ENCODE data around the gene CPOX.

The CPOX gene

DNA sequence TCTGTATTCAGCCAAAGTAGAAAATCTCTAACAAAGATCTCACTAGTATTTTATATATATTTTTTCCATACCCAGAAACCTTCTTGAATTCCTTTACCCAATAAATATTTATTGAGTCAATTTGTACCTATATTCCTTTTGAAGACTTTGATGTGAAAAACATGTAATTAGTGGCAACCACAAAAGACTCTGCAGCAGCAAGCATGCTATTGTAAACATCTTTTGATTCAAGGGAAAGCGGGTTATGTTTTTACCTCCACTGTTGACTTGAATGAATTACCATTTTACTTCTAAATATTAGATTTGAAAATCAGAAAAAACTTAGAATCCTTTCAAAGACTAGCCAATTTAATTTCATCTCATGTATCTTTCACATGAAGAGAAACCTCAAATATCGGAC, 59.2 kb downstream of the CPOX start:
- DNase-seq (ENCODE audit: low read depth), result no peak

DNA sequence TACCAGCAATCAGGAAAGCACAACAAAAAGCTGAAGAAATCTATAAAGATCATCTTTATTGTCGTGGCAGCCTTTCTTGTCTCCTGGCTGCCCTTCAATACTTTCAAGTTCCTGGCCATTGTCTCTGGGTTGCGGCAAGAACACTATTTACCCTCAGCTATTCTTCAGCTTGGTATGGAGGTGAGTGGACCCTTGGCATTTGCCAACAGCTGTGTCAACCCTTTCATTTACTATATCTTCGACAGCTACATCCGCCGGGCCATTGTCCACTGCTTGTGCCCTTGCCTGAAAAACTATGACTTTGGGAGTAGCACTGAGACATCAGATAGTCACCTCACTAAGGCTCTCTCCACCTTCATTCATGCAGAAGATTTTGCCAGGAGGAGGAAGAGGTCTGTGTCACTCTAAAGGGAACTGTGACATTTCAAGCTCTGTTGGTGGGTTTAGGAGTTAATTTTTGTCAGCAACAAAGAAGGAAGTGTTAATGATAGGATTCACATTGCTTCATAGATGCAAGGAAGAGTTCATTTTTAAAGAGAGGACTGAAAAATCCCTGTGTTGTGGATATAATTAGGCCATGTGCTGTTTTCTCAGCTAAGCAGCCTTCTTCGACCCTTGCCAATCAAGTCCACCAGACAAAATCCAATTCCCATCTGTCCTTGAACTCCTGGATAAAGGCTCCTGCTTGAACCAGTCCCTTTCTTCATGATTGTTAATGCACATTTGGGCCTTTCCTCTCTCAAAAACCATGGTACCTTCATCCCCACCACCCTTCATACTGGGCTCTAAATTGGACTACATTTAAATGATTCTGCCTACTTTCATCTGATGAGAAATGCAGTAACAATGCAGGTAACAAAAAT, 60.5 kb downstream of the CPOX start:
- DNase-seq (ENCODE audit: low read depth), result no peak

DNA sequence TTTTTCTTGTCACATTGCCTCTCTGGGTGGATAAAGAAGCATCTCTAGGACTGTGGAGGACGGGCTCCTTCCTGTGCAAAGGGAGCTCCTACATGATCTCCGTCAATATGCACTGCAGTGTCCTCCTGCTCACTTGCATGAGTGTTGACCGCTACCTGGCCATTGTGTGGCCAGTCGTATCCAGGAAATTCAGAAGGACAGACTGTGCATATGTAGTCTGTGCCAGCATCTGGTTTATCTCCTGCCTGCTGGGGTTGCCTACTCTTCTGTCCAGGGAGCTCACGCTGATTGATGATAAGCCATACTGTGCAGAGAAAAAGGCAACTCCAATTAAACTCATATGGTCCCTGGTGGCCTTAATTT, 61.2 kb downstream of the CPOX start:
- DNase-seq (ENCODE audit: low read depth), result no peak

DNA sequence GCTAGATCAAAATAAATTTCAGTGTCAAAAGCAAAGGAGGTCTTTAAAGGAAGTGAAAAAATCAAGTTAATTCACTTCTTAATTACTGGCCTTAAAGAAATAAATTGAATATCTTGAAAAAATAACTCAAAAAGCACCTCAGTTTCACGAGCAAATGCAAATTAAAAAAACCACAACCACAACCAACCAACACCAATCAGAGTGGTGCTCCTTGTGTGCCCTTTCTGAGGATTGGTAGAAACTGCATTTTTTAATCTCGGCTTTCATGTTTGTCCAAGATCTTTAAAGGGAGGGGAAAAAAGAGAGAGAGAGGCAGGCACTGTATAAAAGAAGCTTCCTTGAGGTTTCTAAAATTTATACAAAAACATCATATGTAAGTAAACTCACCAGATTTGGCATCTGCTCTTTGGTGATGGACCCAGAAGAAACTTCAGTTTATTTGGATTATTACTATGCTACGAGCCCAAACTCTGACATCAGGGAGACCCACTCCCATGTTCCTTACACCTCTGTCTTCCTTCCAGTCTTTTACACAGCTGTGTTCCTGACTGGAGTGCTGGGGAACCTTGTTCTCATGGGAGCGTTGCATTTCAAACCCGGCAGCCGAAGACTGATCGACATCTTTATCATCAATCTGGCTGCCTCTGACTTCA, 61.7 kb downstream of the CPOX start, which contains the start of gene GPR15:
Gene GPR15, plus strand, starts transcription at position 357 of the 653 bp plus-strand sequence. Its CDS starts 56 bp downstream, at position 413.
- DNase-seq (ENCODE audit: low read depth), result no peak

GRCh38 chr3:98530676-98531075, 62.7 kb downstream of the CPOX start:
- DNase-seq (ENCODE audit: low read depth), result no peak

DNA sequence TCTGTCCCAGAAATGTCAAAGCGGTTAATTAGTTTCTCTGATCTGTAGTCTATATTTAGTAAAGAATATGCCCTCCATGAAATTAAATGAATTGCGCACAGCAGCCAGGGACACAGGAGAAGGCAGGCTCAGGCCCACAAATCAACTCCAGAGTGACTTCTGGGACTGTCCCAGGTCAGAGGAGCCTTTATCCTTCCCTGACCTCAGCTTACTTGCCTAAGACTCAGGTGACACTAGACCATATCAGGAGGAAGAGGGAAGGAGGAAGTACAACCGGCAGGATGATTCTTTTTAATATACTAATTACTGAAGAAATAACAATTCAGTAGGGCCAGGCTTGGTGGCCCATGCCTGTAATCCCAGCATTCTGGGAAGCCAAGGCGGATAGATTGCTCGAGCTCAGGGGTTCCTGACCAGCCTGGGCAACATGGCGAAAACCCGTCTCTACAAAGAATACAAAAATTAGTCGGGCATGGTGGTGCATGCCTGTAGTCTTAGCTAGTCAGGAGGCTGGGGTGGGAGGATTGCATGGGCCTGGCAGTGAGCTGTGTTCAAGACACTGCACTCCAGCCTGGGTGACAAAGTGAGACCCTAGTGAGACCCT, 63.5 kb downstream of the CPOX start:
- DNase-seq (ENCODE audit: low read depth), result no peak
